ENCODE data around the gene TOR1AIP2.
A peak's percentile ranks its signal among the peaks of the same experiment; 100 is the strongest.

TOR1AIP2 gene

GRCh38 chr1:179882253-179883039, 4.8 kb upstream of the TOR1AIP2 start, which contains the start of gene TOR1AIP1:
Gene TOR1AIP1, plus strand, starts transcription at chr1:179882285. Its CDS starts 218 bp downstream, at chr1:179882503.
- peak within 1 kb of the TSS; percentile 86 for H3K4me3 ChIP-seq (ENCODE audit: low read depth, low read length)
- peak; percentile 29 for TF ChIP-seq CTCF (IDR thresholded peaks at IDR 0.05; ENCODE audit: insufficient read depth, low read length, missing control alignments)
- POLR2A ChIA-PET, result interaction anchor here (0.7 to 1.2 kb wide), 4 partner anchors 32 to 374 kb away, joined by 3 to 4 read pairs (median 3); partner anchors contain the start of gene CEP350
- peak; percentile 85 for DNase-seq (ENCODE audit: low read depth, low spot score)
- CTCF ChIA-PET, result interaction anchor here (0.7 to 1.6 kb wide), 5 partner anchors 10 to 600 kb away, joined by 3 to 4 read pairs (median 4); no protein-coding TSS in a partner anchor

GRCh38 chr1:179881642-179882252, 4.1 kb upstream of the TOR1AIP2 start:
- DNase-seq (ENCODE audit: low read depth, low spot score), result peak; percentile 65
- CTCF ChIA-PET, result interaction anchor here (1.1 to 2.3 kb wide), 2 partner anchors 14 kb away, joined by 4 to 13 read pairs; no protein-coding TSS in a partner anchor
- POLR2A ChIA-PET, result interaction anchor here (0.8 kb wide), 1 partner anchor 375 kb away, joined by 4 read pairs; no protein-coding TSS in a partner anchor
- H3K4me3 ChIP-seq (ENCODE audit: low read depth, low read length), result peak overlapping the region; percentile 86
- TF ChIP-seq CTCF (IDR thresholded peaks at IDR 0.05; ENCODE audit: insufficient read depth, low read length, missing control alignments), result no peak

GRCh38 chr1:179879797-179880196, 2.2 kb upstream of the TOR1AIP2 start:
- no peak overlapping the region for H3K4me3 ChIP-seq (ENCODE audit: low read depth, low read length)
- CTCF ChIA-PET, result interaction anchor here (1.1 to 2.3 kb wide), 3 partner anchors 9 to 69 kb away, joined by 4 to 13 read pairs (median 7); no protein-coding TSS in a partner anchor
- POLR2A ChIA-PET, result no interaction called here
- TF ChIP-seq CTCF (IDR thresholded peaks at IDR 0.05; ENCODE audit: insufficient read depth, low read length, missing control alignments), result no peak
- DNase-seq (ENCODE audit: low read depth, low spot score), result no peak

GRCh38 chr1:179876300-179876715, 1.3 kb downstream of the TOR1AIP2 start:
- ChIA-PET POLR2A (no interaction called here), CTCF (interaction anchor here (1.5 to 4.3 kb wide), 4 partner anchors 9 to 302 kb away, joined by 4 to 24 read pairs (median 19); no protein-coding TSS in a partner anchor)
- no peak for DNase-seq (ENCODE audit: low read depth, low spot score)
- peak overlapping the region; percentile 88 for H3K4me3 ChIP-seq (ENCODE audit: low read depth, low read length)
- no peak for TF ChIP-seq CTCF (IDR thresholded peaks at IDR 0.05; ENCODE audit: insufficient read depth, low read length, missing control alignments)

GRCh38 chr1:179875596-179876299, 1.9 kb downstream of the TOR1AIP2 start:
- CTCF ChIA-PET, result interaction anchor here (0.8 to 4.3 kb wide), 4 partner anchors 8 to 303 kb away, joined by 3 to 24 read pairs (median 19); no protein-coding TSS in a partner anchor
- H3K4me3 ChIP-seq (ENCODE audit: low read depth, low read length), result peak overlapping the region; percentile 4; the same call in 1 of the 2 replicates
- no peak for DNase-seq (ENCODE audit: low read depth, low spot score)

More at GRCh38 chr1:179875596-179876299, 1.9 kb downstream of the TOR1AIP2 start:
- POLR2A ChIA-PET, result no interaction called here
- TF ChIP-seq CTCF (IDR thresholded peaks at IDR 0.05; ENCODE audit: insufficient read depth, low read length, missing control alignments), result no peak
